ENCODE data around the gene COL27A1.

Gene COL27A1

DNA sequence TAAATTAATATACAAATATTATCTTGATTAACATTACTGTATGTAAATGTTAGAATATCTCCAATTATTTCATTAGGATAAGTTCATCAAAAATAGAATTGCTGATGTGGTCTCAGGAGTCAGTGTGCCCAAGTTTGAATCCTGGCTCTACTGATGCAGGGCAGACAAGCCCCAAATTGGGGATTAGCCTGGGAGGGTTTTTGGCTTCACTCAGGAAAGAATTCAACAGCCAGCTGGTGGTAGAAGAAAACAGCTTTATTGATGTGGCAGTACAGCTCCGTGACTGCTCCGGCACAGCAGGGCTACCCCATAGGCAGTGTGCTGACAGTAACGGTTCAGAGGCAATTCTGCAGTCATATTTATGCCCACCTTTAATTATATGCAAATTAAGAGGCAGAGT, 32.5 kb downstream of the COL27A1 start:
- TF ChIP-seq, protein P1, sequence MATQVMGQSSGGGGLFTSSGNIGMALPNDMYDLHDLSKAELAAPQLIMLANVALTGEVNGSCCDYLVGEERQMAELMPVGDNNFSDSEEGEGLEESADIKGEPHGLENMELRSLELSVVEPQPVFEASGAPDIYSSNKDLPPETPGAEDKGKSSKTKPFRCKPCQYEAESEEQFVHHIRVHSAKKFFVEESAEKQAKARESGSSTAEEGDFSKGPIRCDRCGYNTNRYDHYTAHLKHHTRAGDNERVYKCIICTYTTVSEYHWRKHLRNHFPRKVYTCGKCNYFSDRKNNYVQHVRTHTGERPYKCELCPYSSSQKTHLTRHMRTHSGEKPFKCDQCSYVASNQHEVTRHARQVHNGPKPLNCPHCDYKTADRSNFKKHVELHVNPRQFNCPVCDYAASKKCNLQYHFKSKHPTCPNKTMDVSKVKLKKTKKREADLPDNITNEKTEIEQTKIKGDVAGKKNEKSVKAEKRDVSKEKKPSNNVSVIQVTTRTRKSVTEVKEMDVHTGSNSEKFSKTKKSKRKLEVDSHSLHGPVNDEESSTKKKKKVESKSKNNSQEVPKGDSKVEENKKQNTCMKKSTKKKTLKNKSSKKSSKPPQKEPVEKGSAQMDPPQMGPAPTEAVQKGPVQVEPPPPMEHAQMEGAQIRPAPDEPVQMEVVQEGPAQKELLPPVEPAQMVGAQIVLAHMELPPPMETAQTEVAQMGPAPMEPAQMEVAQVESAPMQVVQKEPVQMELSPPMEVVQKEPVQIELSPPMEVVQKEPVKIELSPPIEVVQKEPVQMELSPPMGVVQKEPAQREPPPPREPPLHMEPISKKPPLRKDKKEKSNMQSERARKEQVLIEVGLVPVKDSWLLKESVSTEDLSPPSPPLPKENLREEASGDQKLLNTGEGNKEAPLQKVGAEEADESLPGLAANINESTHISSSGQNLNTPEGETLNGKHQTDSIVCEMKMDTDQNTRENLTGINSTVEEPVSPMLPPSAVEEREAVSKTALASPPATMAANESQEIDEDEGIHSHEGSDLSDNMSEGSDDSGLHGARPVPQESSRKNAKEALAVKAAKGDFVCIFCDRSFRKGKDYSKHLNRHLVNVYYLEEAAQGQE (IDR thresholded peaks at IDR 0.05; ENCODE audit: insufficient read depth in 1 of 2, low read depth in 2 of 2, low read length in 2 of 2): no peak
- TF ChIP-seq POLR2AphosphoS5 (IDR thresholded peaks at IDR 0.05; ENCODE audit: low read depth, low read length) (no peak), TAF1 (IDR thresholded peaks at IDR 0.05; ENCODE audit: borderline replicate concordance, insufficient read depth, low read length) (no peak)

DNA sequence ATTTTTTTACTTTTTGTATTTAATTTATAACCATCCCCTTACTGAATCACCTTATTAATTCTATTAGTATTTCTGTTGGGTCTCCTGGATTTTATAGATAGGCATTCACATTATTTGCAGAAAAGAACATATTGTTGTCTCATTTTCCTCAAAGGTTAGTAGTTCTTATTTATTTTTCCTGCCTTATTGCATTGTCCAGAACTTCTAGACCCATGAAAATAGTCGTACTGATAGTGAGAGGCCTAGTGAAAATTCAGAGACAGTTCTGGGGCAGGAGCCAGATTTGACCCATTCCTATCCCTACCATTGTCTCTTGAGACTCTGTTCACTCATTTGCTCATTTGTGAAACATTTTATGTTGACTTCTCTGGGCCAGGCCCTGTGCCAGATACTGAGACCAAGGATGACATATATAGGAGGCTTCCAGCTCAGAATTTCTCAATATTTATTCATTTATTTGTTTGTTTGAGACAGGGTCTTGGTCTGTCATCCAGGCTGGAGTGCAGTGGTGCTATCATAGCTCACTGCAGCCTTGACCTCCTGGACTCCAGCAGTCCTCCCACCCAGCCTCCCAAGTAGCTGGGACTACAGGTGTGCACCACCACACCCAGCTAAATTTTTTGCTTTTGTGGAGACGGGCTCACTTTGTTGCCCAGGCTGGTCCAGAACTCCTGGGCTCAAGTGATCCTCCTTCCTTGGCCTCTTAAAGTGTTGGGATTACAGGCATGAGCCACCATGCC, 34.7 kb downstream of the COL27A1 start:
- no peak for TF ChIP-seq SIN3A (IDR thresholded peaks at IDR 0.05; ENCODE audit: borderline replicate concordance, insufficient read depth, low read length)
- TF ChIP-seq, protein P1 (IDR thresholded peaks at IDR 0.05; ENCODE audit: insufficient read depth in 1 of 2, low read depth in 2 of 2, low read length in 2 of 2): no peak

DNA sequence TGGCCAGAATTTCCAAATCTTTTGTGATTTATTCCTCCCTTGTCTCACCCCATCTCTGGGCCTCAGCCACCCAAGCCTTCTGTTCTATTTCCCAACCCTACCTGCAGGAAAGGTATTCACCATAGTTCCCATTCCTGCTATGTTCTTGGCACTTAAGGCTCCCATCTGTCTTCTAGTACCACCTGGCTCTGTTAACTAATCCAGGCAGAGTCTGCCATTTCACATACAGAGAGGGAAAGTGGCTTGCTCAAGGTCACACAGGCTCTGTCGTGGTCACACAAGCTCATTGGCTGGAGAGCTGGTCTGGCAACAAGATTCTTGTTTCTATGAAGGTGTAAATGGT, 35.2 kb downstream of the COL27A1 start:
- no peak for TF ChIP-seq FOXP2 (optimal IDR thresholded peaks at IDR 0.05; ENCODE audit: borderline replicate concordance, extremely low read depth, extremely low read length, insufficient read depth)
- TF ChIP-seq, protein P1 (IDR thresholded peaks at IDR 0.05; ENCODE audit: insufficient read depth in 1 of 2, low read depth in 2 of 2, low read length in 2 of 2): no peak
- TF ChIP-seq POLR2AphosphoS5 (IDR thresholded peaks at IDR 0.05; ENCODE audit: low read depth, low read length): no peak
- no peak for TF ChIP-seq TAF1 (IDR thresholded peaks at IDR 0.05; ENCODE audit: borderline replicate concordance, insufficient read depth, low read length)
- TF ChIP-seq SIN3A (IDR thresholded peaks at IDR 0.05; ENCODE audit: borderline replicate concordance, insufficient read depth, low read length): no peak

DNA sequence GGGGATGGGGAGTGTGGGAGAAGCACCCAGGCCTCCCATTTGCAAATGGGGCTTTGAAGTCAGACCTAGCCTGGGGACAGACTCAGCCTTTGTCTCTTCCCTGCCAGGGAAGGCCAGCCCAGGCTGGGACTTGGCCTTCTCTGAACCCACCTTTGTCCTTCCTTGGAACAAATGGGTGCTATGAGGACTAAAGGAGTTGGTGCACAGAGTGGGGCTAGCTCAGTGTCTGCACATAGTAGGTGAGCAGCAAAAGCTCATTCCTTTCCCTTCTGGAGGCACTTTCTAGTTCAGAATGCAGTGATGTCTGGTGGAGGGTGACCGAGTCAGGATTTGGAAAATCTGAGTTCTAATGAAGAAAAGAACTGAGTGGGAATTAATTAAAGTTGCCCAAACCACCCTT, 37.2 kb downstream of the COL27A1 start:
- TF ChIP-seq FOXP2 (optimal IDR thresholded peaks at IDR 0.05; ENCODE audit: borderline replicate concordance, extremely low read depth, extremely low read length, insufficient read depth): no peak
- TF ChIP-seq, protein P1 (IDR thresholded peaks at IDR 0.05; ENCODE audit: insufficient read depth in 1 of 2, low read depth in 2 of 2, low read length in 2 of 2): no peak
- no peak for TF ChIP-seq SIN3A (IDR thresholded peaks at IDR 0.05; ENCODE audit: borderline replicate concordance, insufficient read depth, low read length)
- TF ChIP-seq TAF1 (IDR thresholded peaks at IDR 0.05; ENCODE audit: borderline replicate concordance, insufficient read depth, low read length): no peak
- no peak for TF ChIP-seq POLR2AphosphoS5 (IDR thresholded peaks at IDR 0.05; ENCODE audit: low read depth, low read length)

DNA sequence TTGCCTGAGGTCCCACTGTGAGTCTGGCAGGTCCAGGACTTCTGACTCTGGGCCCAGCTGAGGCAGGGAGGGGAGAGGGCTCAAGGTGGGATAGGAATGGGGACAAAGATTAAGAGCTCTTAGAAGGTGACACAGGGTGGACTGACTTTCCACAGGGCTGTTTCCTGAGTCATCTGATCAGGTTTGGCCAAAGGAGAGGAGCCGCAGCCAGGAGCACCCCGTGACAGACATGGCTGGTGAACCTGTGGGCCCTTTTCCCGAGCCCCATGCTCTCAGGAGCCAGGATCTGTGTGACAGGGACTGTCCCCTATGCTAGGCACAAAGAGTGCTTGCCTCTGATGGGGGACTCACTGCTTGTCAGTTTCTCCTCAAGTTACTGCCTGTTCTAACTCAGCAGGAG, 37.8 kb downstream of the COL27A1 start:
- TF ChIP-seq TAF1 (IDR thresholded peaks at IDR 0.05; ENCODE audit: borderline replicate concordance, insufficient read depth, low read length) (no peak), FOXP2 (optimal IDR thresholded peaks at IDR 0.05; ENCODE audit: borderline replicate concordance, extremely low read depth, extremely low read length, insufficient read depth) (no peak), POLR2AphosphoS5 (IDR thresholded peaks at IDR 0.05; ENCODE audit: low read depth, low read length) (no peak), SIN3A (IDR thresholded peaks at IDR 0.05; ENCODE audit: borderline replicate concordance, insufficient read depth, low read length) (no peak)
- TF ChIP-seq, protein P1 (IDR thresholded peaks at IDR 0.05; ENCODE audit: insufficient read depth in 1 of 2, low read depth in 2 of 2, low read length in 2 of 2): no peak
